Nephron progenitor cell (in vitro differentiated cells): ENCODE measurements around the gene ZFYVE26.
A peak's percentile ranks its signal among the peaks of the same experiment; 100 is the strongest.
"Not testable (repeated sequence)": the region's sequence is repeated elsewhere in the genome, so short reads cannot be mapped to it uniquely, and the experiment has no call there.

Experiments used
- DNase-seq: peaks from one replicate; pipeline ENCODE4 v3.0.0; 2021
- H3K27ac Mint-ChIP-seq: 2 replicates; pipeline ENCODE4 v1.8.0; 2021; ENCODE audit warnings: mild to moderate bottlenecking, moderate library complexity, mixed read lengths
- H3K27me3 Mint-ChIP-seq: 2 replicates; pipeline ENCODE4 v1.8.0; 2021; ENCODE audit warnings: mild to moderate bottlenecking, low read depth, mixed read lengths; ENCODE audit not compliant: poor library complexity
- H3K36me3 Mint-ChIP-seq: 2 replicates; pipeline ENCODE4 v1.8.0; 2021; ENCODE audit warnings: low read depth, mixed read lengths
- H3K4me1 Mint-ChIP-seq: 2 replicates; pipeline ENCODE4 v1.8.0; 2021; ENCODE audit warnings: mixed read lengths
- H3K4me3 Mint-ChIP-seq: 2 replicates; pipeline ENCODE4 v1.8.0; 2021; ENCODE audit warnings: mild to moderate bottlenecking, moderate library complexity, mixed read lengths
- H3K9me3 Mint-ChIP-seq: 2 replicates; pipeline ENCODE4 v1.8.0; 2021; ENCODE audit warnings: mild to moderate bottlenecking, moderate library complexity, mixed read lengths
- CTCF ChIP-seq: fragments of 200-600 bp; sonication (generic); IDR thresholded peaks from 2 replicates; pipeline ENCODE4 v1.5.0; 2021; ENCODE audit warnings: antibody characterized with exemption

Gene ZFYVE26

DNA sequence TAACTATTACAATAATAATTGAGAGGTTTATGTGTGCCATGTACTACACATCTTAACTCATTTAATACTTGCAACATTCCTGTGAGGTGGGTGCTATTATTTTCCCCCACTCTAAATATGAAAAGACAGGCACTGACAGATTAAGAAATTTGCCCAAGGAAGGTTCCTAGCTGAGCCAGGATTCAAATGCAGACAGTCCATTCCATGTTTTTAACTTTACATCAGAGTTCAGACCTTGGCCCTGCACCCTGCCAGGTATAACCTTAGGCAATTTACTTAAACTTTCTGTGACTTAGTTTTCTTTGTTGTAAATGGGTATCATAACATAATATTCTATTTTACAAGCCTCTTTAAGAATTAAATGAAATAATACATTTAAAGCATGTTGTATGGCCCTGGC lies 88.1 kb downstream of the ZFYVE26 start:
- Mint-ChIP-seq H3K4me3 (no peak overlapping the region), H3K4me1 (peaks cover 16% of the 10 kb centered on the region), H3K27me3 (peaks cover 36% of the 10 kb centered on the region), H3K36me3 (no peaks in the 10 kb centered on the region), H3K9me3 (no peaks in the 10 kb centered on the region), H3K27ac (no peak overlapping the region)
- no peak for DNase-seq
- no peak for TF ChIP-seq CTCF

DNA sequence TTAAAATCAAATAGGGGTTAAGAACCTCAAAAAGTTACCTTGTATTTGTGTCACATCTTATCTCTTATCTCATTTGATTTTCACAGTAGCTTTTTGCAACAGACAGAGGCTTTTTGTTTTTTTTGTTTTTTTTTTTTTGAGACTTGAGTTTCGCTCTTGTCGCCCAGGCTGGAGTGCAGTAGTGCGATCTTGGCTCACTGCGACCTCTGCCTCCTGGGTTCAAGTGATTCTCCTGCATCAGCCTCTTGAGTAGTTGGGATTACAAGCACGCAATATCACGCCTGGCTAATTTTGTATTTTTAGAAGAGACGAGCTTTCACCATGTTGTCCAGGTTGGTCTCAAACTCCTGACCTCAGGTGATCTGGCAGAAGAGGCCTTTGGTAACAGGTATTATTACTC lies 89.0 kb downstream of the ZFYVE26 start:
- DNase-seq, result no peak
- Mint-ChIP-seq H3K27ac (no peak overlapping the region), H3K9me3 (no peaks in the 10 kb centered on the region), H3K4me3 (no peak overlapping the region), H3K36me3 (no peaks in the 10 kb centered on the region), H3K4me1 (peaks cover 16% of the 10 kb centered on the region), H3K27me3 (peaks cover 40% of the 10 kb centered on the region)
- no peak for TF ChIP-seq CTCF

DNA sequence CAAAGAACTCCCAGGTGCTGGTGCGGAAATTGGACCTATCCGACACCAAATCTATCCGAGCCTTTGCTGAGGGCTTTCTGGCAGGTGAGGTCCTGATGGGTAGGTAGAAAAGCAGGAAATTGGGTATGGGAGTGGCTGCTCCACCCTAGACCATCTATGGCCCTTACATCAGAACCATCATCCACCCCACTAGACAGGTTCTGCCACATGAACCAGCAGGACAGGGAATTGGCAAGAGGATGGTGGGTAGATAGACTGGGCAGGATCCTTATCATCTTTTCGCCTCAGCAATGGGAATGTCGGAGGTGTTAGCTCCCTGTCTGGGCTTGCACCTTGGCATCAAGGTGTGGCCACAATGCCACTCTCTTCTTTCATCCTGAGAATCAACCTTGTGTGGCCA lies 91.2 kb downstream of the ZFYVE26 start:
- no peak overlapping the region for H3K4me3 Mint-ChIP-seq
- peaks cover 51% of the 10 kb centered on the region for H3K27me3 Mint-ChIP-seq
- H3K36me3 Mint-ChIP-seq, result no peaks in the 10 kb centered on the region

GRCh38 chr14:67722293-67722692 lies 94.1 kb downstream of the ZFYVE26 start:
- peak; percentile 11 for DNase-seq

More for the DNA sequence above, 91.2 kb downstream of the ZFYVE26 start:
- Mint-ChIP-seq H3K27ac (no peak overlapping the region), H3K4me1 (peaks cover 16% of the 10 kb centered on the region), H3K9me3 (no peaks in the 10 kb centered on the region)
- DNase-seq, result no peak
- TF ChIP-seq CTCF, result no peak

DNA sequence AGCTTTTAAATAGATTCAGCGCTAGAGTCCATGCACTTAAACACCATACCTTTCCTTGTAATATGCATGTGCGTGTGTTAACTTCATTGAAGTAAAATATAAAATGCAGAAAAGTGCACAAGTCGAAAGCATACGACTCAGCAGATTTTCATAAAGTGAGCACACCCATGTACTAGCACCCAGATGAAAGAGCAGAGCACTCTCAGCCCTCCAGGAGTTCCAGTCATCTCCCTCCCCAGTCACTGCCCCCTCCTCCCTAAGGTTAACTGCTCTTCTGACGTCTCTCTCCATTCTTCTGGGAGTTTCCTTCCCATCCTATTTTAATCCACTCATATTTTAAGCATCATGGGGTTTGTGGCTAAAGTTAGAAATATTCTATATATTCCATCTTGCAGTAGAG lies 94.5 kb downstream of the ZFYVE26 start:
- no peak for TF ChIP-seq CTCF
- no peaks in the 10 kb centered on the region for H3K9me3 Mint-ChIP-seq
- H3K27me3 Mint-ChIP-seq, result peaks cover 34% of the 10 kb centered on the region
- no peak overlapping the region for H3K27ac Mint-ChIP-seq
- no peak overlapping the region for H3K4me3 Mint-ChIP-seq
- H3K4me1 Mint-ChIP-seq, result no peaks in the 10 kb centered on the region
- no peaks in the 10 kb centered on the region for H3K36me3 Mint-ChIP-seq
- DNase-seq, result no peak

More at GRCh38 chr14:67722293-67722692, 94.1 kb downstream of the ZFYVE26 start:
- no peaks in the 10 kb centered on the region for H3K9me3 Mint-ChIP-seq
- no peak overlapping the region for H3K4me3 Mint-ChIP-seq
- TF ChIP-seq CTCF, result no peak
- no peak overlapping the region for H3K27ac Mint-ChIP-seq
- H3K36me3 Mint-ChIP-seq, result no peaks in the 10 kb centered on the region
- no peaks in the 10 kb centered on the region for H3K4me1 Mint-ChIP-seq
- peaks cover 36% of the 10 kb centered on the region for H3K27me3 Mint-ChIP-seq

- no peak for TF ChIP-seq CTCF
- no peak for DNase-seq
- no peaks in the 10 kb centered on the region for H3K36me3 Mint-ChIP-seq
- H3K4me1 Mint-ChIP-seq, result no peaks in the 10 kb centered on the region
- no peaks in the 10 kb centered on the region for H3K9me3 Mint-ChIP-seq
- H3K27ac Mint-ChIP-seq, result no peak overlapping the region
- no peak overlapping the region for H3K4me3 Mint-ChIP-seq
- H3K27me3 Mint-ChIP-seq, result peaks cover 28% of the 10 kb centered on the region
Measured at GRCh38 chr14:67719866-67720265, 96.5 kb downstream of the ZFYVE26 start.

DNA sequence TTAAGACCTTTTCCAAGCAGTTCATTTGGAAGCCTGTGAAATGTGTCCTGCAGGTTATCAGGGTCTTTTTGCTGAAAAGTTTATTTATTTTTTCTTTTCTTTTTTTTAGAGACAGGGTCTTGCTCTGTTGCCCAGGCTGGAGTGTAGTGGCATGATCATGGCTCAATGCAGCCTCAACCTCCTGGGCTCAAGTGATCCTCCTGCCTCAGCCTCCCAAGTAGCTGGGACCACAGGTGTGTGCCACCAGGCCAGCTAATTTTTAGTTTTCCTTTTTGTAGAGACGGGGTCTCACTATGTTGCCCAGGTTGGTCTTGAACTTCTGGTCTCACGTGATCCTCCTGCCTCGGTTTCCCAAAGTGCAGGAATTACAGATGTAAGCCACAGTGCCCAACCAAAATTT lies 97.0 kb downstream of the ZFYVE26 start:
- H3K4me1 Mint-ChIP-seq, H3K4me3 Mint-ChIP-seq, H3K36me3 Mint-ChIP-seq, H3K27ac Mint-ChIP-seq, DNase-seq, H3K9me3 Mint-ChIP-seq: not testable (repeated sequence)
- peaks cover 26% of the 10 kb centered on the region for H3K27me3 Mint-ChIP-seq
